OCI-LY7 (cell line): ENCODE results near the gene NOTO. TPM values are rescaled to one million over a fixed set of nuclear protein-coding genes. Genes with fewer than 3 reads are reported as not detected.

Experiments used
- total RNA-seq, 2 experiments: library from RNA; depleted of rRNA in 1 of 2; stranded (reverse); fragments of >200 nt in 1 of 2; shearing (Covaris generic) in 1 of 2; gene quantifications; 2 replicates each; pipeline ENCODE4 v1.2.3, GENCODE V29; 2014 to 2022

Gene NOTO
- total RNA-seq, 2 experiments from 2014 or later = not detected

Other genes with a start within 250 kb of the NOTO start
- gene SFXN5, start 130.9 kb upstream of the NOTO start, total RNA-seq (2014; rRNA removed; shearing (Covaris generic)) = 4.5 and 7.8 TPM in 2 replicates
- 9.9 and 10.5 TPM in 2 replicates for gene SFXN5, start 130.9 kb upstream of the NOTO start, total RNA-seq (2022)
- 0.05 and 0.13 TPM in 2 replicates for gene RAB11FIP5, start 89.6 kb upstream of the NOTO start, total RNA-seq (2014; rRNA removed; shearing (Covaris generic))
- gene RAB11FIP5, start 89.6 kb upstream of the NOTO start, total RNA-seq (2022) = 0.66 TPM in 1 of 2 replicates, not detected in the other
- gene SMYD5, start 11.7 kb downstream of the NOTO start, total RNA-seq (2014; rRNA removed; shearing (Covaris generic)) = 32.9 and 42.2 TPM in 2 replicates
- gene SMYD5, start 11.7 kb downstream of the NOTO start, total RNA-seq (2022) = 33.2 and 38.2 TPM in 2 replicates
- 25.3 and 25.9 TPM in 2 replicates for gene PRADC1, start 30.7 kb downstream of the NOTO start, total RNA-seq (2014; rRNA removed; shearing (Covaris generic))
- 20.6 and 23.0 TPM in 2 replicates for gene PRADC1, start 30.7 kb downstream of the NOTO start, total RNA-seq (2022)
- 334 and 378 TPM in 2 replicates for gene CCT7, start 31.7 kb downstream of the NOTO start, total RNA-seq (2014; rRNA removed; shearing (Covaris generic))
- 307 and 347 TPM in 2 replicates for gene CCT7, start 31.7 kb downstream of the NOTO start, total RNA-seq (2022)
- 17.0 and 20.4 TPM in 2 replicates for gene FBXO41, start 81.9 kb downstream of the NOTO start, total RNA-seq (2014; rRNA removed; shearing (Covaris generic))
- 52.2 and 57.9 TPM in 2 replicates for gene FBXO41, start 81.9 kb downstream of the NOTO start, total RNA-seq (2022)
- gene EGR4, start 91.0 kb downstream of the NOTO start, total RNA-seq (2014; rRNA removed; shearing (Covaris generic)) = not detected in 2 replicates
- not detected in 2 replicates for gene EGR4, start 91.0 kb downstream of the NOTO start, total RNA-seq (2022)
- gene ALMS1, start 183.3 kb downstream of the NOTO start, total RNA-seq (2014; rRNA removed; shearing (Covaris generic)) = 57.8 and 58.7 TPM in 2 replicates
- 35.5 and 37.8 TPM in 2 replicates for gene ALMS1, start 183.3 kb downstream of the NOTO start, total RNA-seq (2022)